Loucy (cell line): Measurements from ENCODE around the gene GALNT10.

Experiments
- H2AFZ ChIP-seq: fragments of 200-600 bp; sonication (generic); 2 replicates; pipeline ENCODE4 v1.6.0; 2016; ENCODE audit warnings: antibody characterized with exemption, mild to moderate bottlenecking, low read length, moderate library complexity
- H3F3A ChIP-seq: fragments of 200-600 bp; 2 replicates; pipeline ENCODE4 v1.6.0; 2016; ENCODE audit warnings: antibody characterized with exemption, low read depth, mild to moderate bottlenecking
- H3K27me3 ChIP-seq: fragments of 200-600 bp; sonication (generic); 2 replicates; pipeline ENCODE4 v1.6.1; 2014; ENCODE audit warnings: low read length, mild to moderate bottlenecking; ENCODE audit not compliant: insufficient read depth, poor library complexity, severe bottlenecking
- H3K36me3 ChIP-seq: fragments of 200-600 bp; sonication (generic); 2 replicates; pipeline ENCODE4 v1.6.1; 2016; ENCODE audit warnings: low read length; ENCODE audit not compliant: insufficient read depth
- H3K4me1 ChIP-seq: fragments of 200-600 bp; sonication (generic); 2 replicates; pipeline ENCODE4 v1.5.1; 2014; ENCODE audit warnings: low read length, mild to moderate bottlenecking; ENCODE audit not compliant: insufficient read depth, poor library complexity, severe bottlenecking
- H3K4me2 ChIP-seq: fragments of 200-600 bp; sonication (generic); 2 replicates; pipeline ENCODE4 v1.6.0; 2014; ENCODE audit warnings: antibody characterized with exemption, low read length, low read depth, mild to moderate bottlenecking; ENCODE audit not compliant: poor library complexity, severe bottlenecking
- H3K4me3 ChIP-seq: fragments of 200-600 bp; sonication (generic); 2 replicates; pipeline ENCODE4 v1.5.1; 2014; ENCODE audit warnings: low read length, mild to moderate bottlenecking, mixed read lengths; ENCODE audit not compliant: poor library complexity, severe bottlenecking
- H3K79me2 ChIP-seq: fragments of 200-600 bp; sonication (generic); 2 replicates; pipeline ENCODE4 v1.6.1; 2014; ENCODE audit warnings: low read length; ENCODE audit not compliant: insufficient read depth
- H3K9ac ChIP-seq: fragments of 200-600 bp; sonication (generic); 2 replicates; pipeline ENCODE4 v1.6.0; 2014; ENCODE audit warnings: mild to moderate bottlenecking, low read depth, low read length, moderate library complexity; ENCODE audit not compliant: poor library complexity, severe bottlenecking
- H3K9me2 ChIP-seq: fragments of 200-600 bp; sonication (generic); replicated peaks from 2 replicates; pipeline ENCODE4 v1.6.1; 2016; ENCODE audit warnings: low read depth, low read length, mixed read lengths
- H3K9me3 ChIP-seq: fragments of 200-600 bp; sonication (generic); 2 replicates; pipeline ENCODE4 v1.6.1; 2014; ENCODE audit warnings: mild to moderate bottlenecking, antibody characterized with exemption, low read length, low read depth; ENCODE audit not compliant: insufficient read depth
- H4K20me1 ChIP-seq: fragments of 200-600 bp; sonication (generic); 2 replicates; pipeline ENCODE4 v1.6.0; 2014; ENCODE audit warnings: antibody characterized with exemption, low read length, mild to moderate bottlenecking; ENCODE audit not compliant: insufficient read depth, poor library complexity, severe bottlenecking
- CTCF ChIP-seq: fragments of 200-600 bp; sonication (generic); conservative IDR thresholded peaks from 2 replicates; pipeline ENCODE4 v1.5.1; 2014; ENCODE audit warnings: mild to moderate bottlenecking, antibody characterized with exemption, low read length
- EZH2phosphoT487 ChIP-seq: fragments of 200-600 bp; IDR thresholded peaks from 2 replicates; pipeline ENCODE4 v1.6.1; 2018; ENCODE audit warnings: antibody characterized with exemption, mild to moderate bottlenecking, moderate library complexity, borderline replicate concordance

The GALNT10 gene

GRCh38 chr5:154315756-154316155 lies 125.2 kb downstream of the GALNT10 start:
- H3F3A ChIP-seq: no peaks in the 10 kb centered on the region
- H3K4me3 ChIP-seq: no peak overlapping the region
- no peaks in the 10 kb centered on the region for H3K79me2 ChIP-seq
- H3K36me3 ChIP-seq: no peaks in the 10 kb centered on the region
- no peaks in the 10 kb centered on the region for H4K20me1 ChIP-seq
- H3K27me3 ChIP-seq: no peaks in the 10 kb centered on the region
- no peak overlapping the region for H2AFZ ChIP-seq
- TF ChIP-seq EZH2phosphoT487 (no peak), CTCF (no peak)
- H3K4me2 ChIP-seq: no peak overlapping the region
- no peaks in the 10 kb centered on the region for H3K4me1 ChIP-seq
- H3K9me2 ChIP-seq: no peaks in the 10 kb centered on the region
- no peak overlapping the region for H3K9ac ChIP-seq
- H3K9me3 ChIP-seq: no peaks in the 10 kb centered on the region

GRCh38 chr5:154316223-154316935 lies 125.8 kb downstream of the GALNT10 start:
- Histone ChIP-seq H3K4me2 (no peak overlapping the region), H3K4me3 (no peak overlapping the region), H3K9me2 (no peaks in the 10 kb centered on the region), H3K9ac (no peak overlapping the region), H3K9me3 (no peaks in the 10 kb centered on the region), H4K20me1 (no peaks in the 10 kb centered on the region), H3K79me2 (no peaks in the 10 kb centered on the region), H3K4me1 (no peaks in the 10 kb centered on the region), H3F3A (no peaks in the 10 kb centered on the region), H3K36me3 (no peaks in the 10 kb centered on the region), H3K27me3 (no peaks in the 10 kb centered on the region), H2AFZ (no peak overlapping the region)
- TF ChIP-seq CTCF: no peak
- TF ChIP-seq EZH2phosphoT487: no peak

- H3K9ac ChIP-seq: no peak overlapping the region
- H3K4me2 ChIP-seq: no peak overlapping the region
- H3K4me3 ChIP-seq: no peak overlapping the region
- no peaks in the 10 kb centered on the region for H3K9me3 ChIP-seq
- H4K20me1 ChIP-seq: no peaks in the 10 kb centered on the region
- no peaks in the 10 kb centered on the region for H3F3A ChIP-seq
- no peak overlapping the region for H2AFZ ChIP-seq
- no peak for TF ChIP-seq EZH2phosphoT487
- no peak for TF ChIP-seq CTCF
- no peaks in the 10 kb centered on the region for H3K79me2 ChIP-seq
- H3K9me2 ChIP-seq: no peaks in the 10 kb centered on the region
- H3K4me1 ChIP-seq: no peaks in the 10 kb centered on the region
- no peaks in the 10 kb centered on the region for H3K27me3 ChIP-seq
- no peaks in the 10 kb centered on the region for H3K36me3 ChIP-seq
Observed at GRCh38 chr5:154317916-154318315, 127.4 kb downstream of the GALNT10 start.
